GM21515 (cell line): ENCODE data around the gene FARS2.

Experiments
- ATAC-seq: cut with Tn5 transposase; IDR thresholded peaks from one replicate; pipeline ENCODE4 v1.9.1; 2021; ENCODE audit not compliant: unreplicated experiment

Gene FARS2

DNA sequence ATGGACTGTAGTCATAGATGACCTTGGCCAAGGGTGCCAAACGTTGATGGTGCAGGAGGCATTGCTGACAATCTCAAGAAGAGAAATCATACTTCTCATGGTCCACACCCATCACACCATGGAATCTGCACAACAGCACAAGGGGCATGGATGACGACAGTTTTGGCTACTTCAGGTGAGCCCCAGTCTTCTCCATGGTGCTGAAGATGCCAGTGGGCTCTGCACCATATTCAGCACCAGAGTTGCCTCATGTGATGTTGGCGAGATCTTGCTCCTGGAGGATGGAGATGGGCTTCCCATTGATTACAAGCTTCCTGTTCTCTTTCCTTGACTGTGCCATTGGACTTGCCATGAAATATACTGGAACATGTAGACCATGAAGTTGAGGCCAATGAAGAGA is 556.6 kb downstream of the FARS2 start:
- no peak for ATAC-seq

DNA sequence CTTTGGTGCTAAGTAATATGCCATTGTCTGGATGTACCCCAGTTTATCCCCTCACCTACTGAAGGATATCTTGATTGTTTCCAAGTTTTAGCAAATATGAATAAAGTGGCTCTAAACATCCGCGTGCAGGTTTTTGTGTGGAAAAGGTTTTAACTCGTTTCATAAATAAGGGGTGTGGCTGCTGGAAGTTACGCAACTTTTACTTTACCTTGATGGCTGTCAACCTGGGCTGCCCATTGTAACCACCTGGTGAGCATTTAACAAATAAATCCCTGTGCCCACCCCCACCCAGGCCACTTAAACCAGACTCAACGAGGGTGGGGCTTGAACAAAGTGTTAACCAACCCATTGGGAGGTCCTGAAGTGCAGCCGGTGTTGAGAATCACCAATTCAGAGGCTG is 557.6 kb downstream of the FARS2 start:
- no peak for ATAC-seq
